BLaER1 treated with 17β-estradiol and CSF1 and Interleukin-3, amounts not matched to agents 10 nM and 100 nM (cell line): ENCODE measurements around the gene CHMP6.

Experiments
- H3K27ac ChIP-seq, 11 experiments: shearing (Covaris generic); formaldehyde crosslinking; 2 replicates each; pipeline ENCODE4 v1.8.1; 2022
- H3K27me3 ChIP-seq, 11 experiments: shearing (Covaris generic); formaldehyde crosslinking; 2 replicates each; pipeline ENCODE4 v1.8.1; 2022
- H3K36me3 ChIP-seq, 11 experiments: shearing (Covaris generic); formaldehyde crosslinking; 2 replicates each; pipeline ENCODE4 v1.8.1; 2022
- H3K4me1 ChIP-seq, 10 experiments: shearing (Covaris generic); formaldehyde crosslinking; 2 replicates each; pipeline ENCODE4 v1.8.1; 2022
- H3K4me2 ChIP-seq, 11 experiments: shearing (Covaris generic); formaldehyde crosslinking; 2 replicates each; pipeline ENCODE4 v1.8.1; 2022
- H3K4me3 ChIP-seq, 10 experiments: shearing (Covaris generic); formaldehyde crosslinking; 2 replicates each; pipeline ENCODE4 v1.8.1; 2022
- H3K9ac ChIP-seq, 11 experiments: shearing (Covaris generic); formaldehyde crosslinking; 2 replicates each; pipeline ENCODE4 v1.8.1; 2022
- H3K9me3 ChIP-seq, 11 experiments: shearing (Covaris generic); formaldehyde crosslinking; replicated peaks in 1 of 11; 2 replicates each; pipeline ENCODE4 v1.8.1; 2022
- H4K20me1 ChIP-seq, 11 experiments: shearing (Covaris generic); formaldehyde crosslinking; 2 replicates each; pipeline ENCODE4 v1.8.1; 2022
- Cebpa-rat ChIP-seq, 11 experiments: shearing (Covaris generic); IDR thresholded peaks; 2 replicates each; pipeline ENCODE4 v1.8.1; 2022

CHMP6 gene

GRCh38 chr17:80948019-80948975 is 43.3 kb upstream of the CHMP6 start:
- H3K36me3 ChIP-seq: peaks cover 12 to 62% (median 46%) of the 10 kb centered on the region in 11 experiments; a peak in 21 of 22 replicates
- H3K4me3 ChIP-seq: no peak overlapping the region
- no peak overlapping the region for H3K27ac ChIP-seq
- peak overlapping the region; percentile 11 to 79 (median 69); a peak in 19 of 22 replicates for H3K4me2 ChIP-seq
- H3K4me1 ChIP-seq: peaks cover 29 to 72% (median 56%) of the 10 kb centered on the region in 10 experiments
- peaks cover 0 to 85% (median 61%) of the 10 kb centered on the region in 11 experiments; a peak in 19 of 22 replicates for H4K20me1 ChIP-seq
- TF ChIP-seq Cebpa-rat (IDR thresholded peaks at IDR 0.05): no peak
- H3K9me3 ChIP-seq: peaks cover 0 to 10% (median 6%) of the 10 kb centered on the region in 11 experiments; a peak in 14 of 22 replicates
- H3K27me3 ChIP-seq: peaks cover 44 to 55% (median 49%) of the 10 kb centered on the region in 11 experiments
- H3K9ac ChIP-seq: peak overlapping the region in 4 of 11 experiments; percentile 8 to 38 (median 16); a peak in 4 of 22 replicates

- peaks cover 29 to 72% (median 56%) of the 10 kb centered on the region in 10 experiments for H3K4me1 ChIP-seq
- peak overlapping the region in 4 of 11 experiments; percentile 8 to 38 (median 16); a peak in 4 of 22 replicates for H3K9ac ChIP-seq
- peaks cover 37 to 48% (median 42%) of the 10 kb centered on the region in 11 experiments for H3K27me3 ChIP-seq
- H3K4me3 ChIP-seq: no peak overlapping the region
- peaks cover 0 to 10% (median 6%) of the 10 kb centered on the region in 11 experiments; a peak in 14 of 22 replicates for H3K9me3 ChIP-seq
- H3K27ac ChIP-seq: no peak overlapping the region
- H3K36me3 ChIP-seq: peaks cover 12 to 62% (median 46%) of the 10 kb centered on the region in 11 experiments; a peak in 21 of 22 replicates
- TF ChIP-seq Cebpa-rat (IDR thresholded peaks at IDR 0.05): no peak
- H3K4me2 ChIP-seq: peak overlapping the region in 9 of 11 experiments; percentile 55 to 79 (median 71); a peak in 18 of 22 replicates
- H4K20me1 ChIP-seq: peaks cover 0 to 85% (median 64%) of the 10 kb centered on the region in 11 experiments; a peak in 19 of 22 replicates
Measured at GRCh38 chr17:80948976-80949450, 42.6 kb upstream of the CHMP6 start.

- peak overlapping the region in 8 of 11 experiments; percentile 55 to 79 (median 72); a peak in 16 of 22 replicates for H3K4me2 ChIP-seq
- TF ChIP-seq Cebpa-rat (IDR thresholded peaks at IDR 0.05): no peak
- H3K27me3 ChIP-seq: peaks cover 32 to 42% (median 36%) of the 10 kb centered on the region in 11 experiments
- peaks cover 0 to 82% (median 64%) of the 10 kb centered on the region in 11 experiments; a peak in 19 of 22 replicates for H4K20me1 ChIP-seq
- H3K36me3 ChIP-seq: peaks cover 12 to 57% (median 46%) of the 10 kb centered on the region in 11 experiments; a peak in 21 of 22 replicates
- H3K27ac ChIP-seq: no peak overlapping the region
- peaks cover 0 to 10% (median 6%) of the 10 kb centered on the region in 11 experiments; a peak in 14 of 22 replicates for H3K9me3 ChIP-seq
- peaks cover 24 to 72% (median 58%) of the 10 kb centered on the region in 10 experiments for H3K4me1 ChIP-seq
- peak overlapping the region in 1 of 11 experiments; percentile 38; a peak in 1 of 22 replicates for H3K9ac ChIP-seq
- H3K4me3 ChIP-seq: no peak overlapping the region
Measured at GRCh38 chr17:80949451-80950421, 41.9 kb upstream of the CHMP6 start.

- H3K9me3 ChIP-seq: peaks cover 0 to 10% (median 7%) of the 10 kb centered on the region in 11 experiments; a peak in 14 of 22 replicates
- H4K20me1 ChIP-seq: peaks cover 0 to 82% (median 64%) of the 10 kb centered on the region in 11 experiments; a peak in 19 of 22 replicates
- H3K27me3 ChIP-seq: peaks cover 30 to 40% (median 33%) of the 10 kb centered on the region in 11 experiments
- no peak overlapping the region for H3K4me2 ChIP-seq
- H3K4me1 ChIP-seq: peaks cover 32 to 79% (median 66%) of the 10 kb centered on the region in 10 experiments
- no peak for TF ChIP-seq Cebpa-rat (IDR thresholded peaks at IDR 0.05)
- H3K9ac ChIP-seq: no peak overlapping the region
- H3K36me3 ChIP-seq: peaks cover 10 to 52% (median 40%) of the 10 kb centered on the region in 11 experiments; a peak in 21 of 22 replicates
- no peak overlapping the region for H3K27ac ChIP-seq
- no peak overlapping the region for H3K4me3 ChIP-seq
Measured at GRCh38 chr17:80950466-80951120, 41.0 kb upstream of the CHMP6 start.

GRCh38 chr17:80951121-80952090 is 40.2 kb upstream of the CHMP6 start:
- no peak for TF ChIP-seq Cebpa-rat (IDR thresholded peaks at IDR 0.05)

GRCh38 chr17:80952291-80952690 is 39.4 kb upstream of the CHMP6 start:
- Histone ChIP-seq H3K4me2 (peak overlapping the region in 3 of 11 experiments; percentile 27 to 35 (median 28); a peak in 4 of 22 replicates), H4K20me1 (peaks cover 0 to 77% (median 58%) of the 10 kb centered on the region in 11 experiments; a peak in 19 of 22 replicates), H3K4me1 (peaks cover 44 to 82% (median 69%) of the 10 kb centered on the region in 10 experiments), H3K9ac (no peak overlapping the region), H3K27me3 (peaks cover 13 to 25% (median 16%) of the 10 kb centered on the region in 11 experiments), H3K9me3 (peaks cover 0 to 4% (median 0%) of the 10 kb centered on the region in 11 experiments; a peak in 1 of 22 replicates), H3K4me3 (no peak overlapping the region), H3K36me3 (peaks cover 0 to 38% (median 26%) of the 10 kb centered on the region in 11 experiments; a peak in 19 of 22 replicates), H3K27ac (no peak overlapping the region)
- no peak for TF ChIP-seq Cebpa-rat (IDR thresholded peaks at IDR 0.05)

More at GRCh38 chr17:80951121-80952090, 40.2 kb upstream of the CHMP6 start:
- Histone ChIP-seq H3K27ac (no peak overlapping the region), H3K4me2 (no peak overlapping the region), H3K36me3 (peaks cover 2 to 44% (median 32%) of the 10 kb centered on the region in 11 experiments; a peak in 21 of 22 replicates), H3K9me3 (peaks cover 0 to 7% (median 2%) of the 10 kb centered on the region in 11 experiments; a peak in 14 of 22 replicates), H3K27me3 (peaks cover 22 to 32% (median 25%) of the 10 kb centered on the region in 11 experiments), H3K4me3 (no peak overlapping the region), H3K9ac (no peak overlapping the region), H3K4me1 (peaks cover 41 to 82% (median 69%) of the 10 kb centered on the region in 10 experiments), H4K20me1 (peaks cover 0 to 80% (median 64%) of the 10 kb centered on the region in 11 experiments; a peak in 19 of 22 replicates)
